ENCODE measurements around the gene WBP4. TPM values are rescaled to one million over a fixed set of nuclear protein-coding genes. Genes with fewer than 3 reads are reported as not detected.

The WBP4 gene
- total and polyA plus RNA-seq, 9 of the 15 experiments (the other 6 are each of a cell fraction or from before 2014, with no cell fraction given): 5.5 to 12.2 (median 7.9) TPM

DNA sequence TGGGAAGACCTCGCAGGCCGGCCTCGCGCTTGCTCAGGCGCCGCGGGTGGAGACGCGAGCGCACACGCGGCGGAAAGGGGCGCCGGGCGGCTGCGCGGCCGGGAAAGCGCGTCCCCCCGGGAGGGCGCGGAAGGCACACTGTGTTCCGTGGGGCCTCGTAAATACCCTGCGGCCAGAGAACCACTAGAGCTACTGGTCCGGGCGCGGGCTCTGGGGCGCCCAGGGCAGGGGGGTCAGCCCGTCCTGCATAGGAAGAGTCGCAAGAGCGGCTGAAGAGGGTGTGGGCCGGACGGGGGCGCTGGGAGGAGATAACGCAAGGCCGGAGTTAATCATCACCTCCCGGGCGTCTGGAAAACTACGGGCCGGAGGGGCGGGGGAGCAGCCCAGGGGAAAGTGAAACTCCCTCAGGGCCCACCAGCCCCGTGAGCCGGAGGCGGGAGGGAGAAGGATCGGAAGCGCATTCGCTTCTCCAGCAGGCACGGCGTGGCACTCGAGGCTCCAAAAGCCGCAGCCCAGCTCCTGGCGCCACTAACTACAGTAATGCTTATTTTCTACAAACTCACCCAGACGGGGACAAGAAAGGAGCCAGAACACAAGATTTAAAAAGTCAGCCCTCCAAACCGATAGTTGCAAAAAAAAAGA is 1.1 kb upstream of the WBP4 start (continued):
- TF ChIP-seq BRD4 (IDR thresholded peaks at IDR 0.05) (no peak; the same call in 1 of the 2 replicates), GATAD2A (IDR thresholded peaks at IDR 0.05) (peak; percentile 41; the same call in 1 of the 2 replicates), MTA2 (IDR thresholded peaks at IDR 0.05; ENCODE audit: low read depth) (no peak), ILK (tag; IDR thresholded peaks at IDR 0.05; ENCODE audit: borderline replicate concordance, low read depth) (no peak), U2AF1 (optimal IDR thresholded peaks at IDR 0.05; ENCODE audit: low read depth, low read length) (no peak), NBN (IDR thresholded peaks at IDR 0.05; ENCODE audit: low read depth) (peak; percentile 70), JUN (IDR thresholded peaks at IDR 0.05; ENCODE audit: borderline replicate concordance, low read depth, low read length) (peak; percentile 6; the same call in 1 of the 2 replicates), JUN (CRISPR knock-in tag; IDR thresholded peaks at IDR 0.05; ENCODE audit: borderline replicate concordance) (no peak), MBD2 (IDR thresholded peaks at IDR 0.05; ENCODE audit: borderline replicate concordance, low read depth) (no peak), KLF16 (IDR thresholded peaks at IDR 0.05) (0 out of 2 replicates have a peak, but pooled peaks have one; percentile 3), ZNF551 (CRISPR knock-in tag; IDR thresholded peaks at IDR 0.05) (no peak), NRF1 (conservative IDR thresholded peaks at IDR 0.05 in 1 of 2, IDR thresholded peaks at IDR 0.05 in 1 of 2) (peak; percentile 87 to 88), SIX5 (IDR thresholded peaks at IDR 0.05; ENCODE audit: borderline replicate concordance in 1 of 2, insufficient read depth in 1 of 2, low read depth in 1 of 2, low read length in 2 of 2) (no peak), ARID1B (IDR thresholded peaks at IDR 0.05) (peak; percentile 57), POLR2AphosphoS5 (IDR thresholded peaks at IDR 0.05; ENCODE audit: control insufficient read depth, insufficient read depth, low read depth, low read length) (no peak), CTBP1 (IDR thresholded peaks at IDR 0.05; ENCODE audit: borderline replicate concordance) (peak; percentile 69), ZNF583 (CRISPR knock-in tag; IDR thresholded peaks at IDR 0.05) (no peak), SAFB (IDR thresholded peaks at IDR 0.05; ENCODE audit: borderline replicate concordance, low read depth, low read length) (peak; percentile 63; the same call in 1 of the 2 replicates), PCBP1 (IDR thresholded peaks at IDR 0.05; ENCODE audit: low read depth, low read length, poor library complexity, severe bottlenecking) (peak; percentile 54), ZFX (CRISPR knock-in tag; IDR thresholded peaks at IDR 0.05) (peak; percentile 89)
- TF ChIP-seq, protein P1, sequence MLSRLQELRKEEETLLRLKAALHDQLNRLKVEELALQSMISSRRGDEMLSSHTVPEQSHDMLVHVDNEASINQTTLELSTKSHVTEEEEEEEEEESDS (CRISPR knock-in tag; IDR thresholded peaks at IDR 0.05): no peak
- TF ChIP-seq, protein P2, sequence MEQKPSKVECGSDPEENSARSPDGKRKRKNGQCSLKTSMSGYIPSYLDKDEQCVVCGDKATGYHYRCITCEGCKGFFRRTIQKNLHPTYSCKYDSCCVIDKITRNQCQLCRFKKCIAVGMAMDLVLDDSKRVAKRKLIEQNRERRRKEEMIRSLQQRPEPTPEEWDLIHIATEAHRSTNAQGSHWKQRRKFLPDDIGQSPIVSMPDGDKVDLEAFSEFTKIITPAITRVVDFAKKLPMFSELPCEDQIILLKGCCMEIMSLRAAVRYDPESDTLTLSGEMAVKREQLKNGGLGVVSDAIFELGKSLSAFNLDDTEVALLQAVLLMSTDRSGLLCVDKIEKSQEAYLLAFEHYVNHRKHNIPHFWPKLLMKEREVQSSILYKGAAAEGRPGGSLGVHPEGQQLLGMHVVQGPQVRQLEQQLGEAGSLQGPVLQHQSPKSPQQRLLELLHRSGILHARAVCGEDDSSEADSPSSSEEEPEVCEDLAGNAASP (IDR thresholded peaks at IDR 0.05): no peak
- TF ChIP-seq, protein P3, sequence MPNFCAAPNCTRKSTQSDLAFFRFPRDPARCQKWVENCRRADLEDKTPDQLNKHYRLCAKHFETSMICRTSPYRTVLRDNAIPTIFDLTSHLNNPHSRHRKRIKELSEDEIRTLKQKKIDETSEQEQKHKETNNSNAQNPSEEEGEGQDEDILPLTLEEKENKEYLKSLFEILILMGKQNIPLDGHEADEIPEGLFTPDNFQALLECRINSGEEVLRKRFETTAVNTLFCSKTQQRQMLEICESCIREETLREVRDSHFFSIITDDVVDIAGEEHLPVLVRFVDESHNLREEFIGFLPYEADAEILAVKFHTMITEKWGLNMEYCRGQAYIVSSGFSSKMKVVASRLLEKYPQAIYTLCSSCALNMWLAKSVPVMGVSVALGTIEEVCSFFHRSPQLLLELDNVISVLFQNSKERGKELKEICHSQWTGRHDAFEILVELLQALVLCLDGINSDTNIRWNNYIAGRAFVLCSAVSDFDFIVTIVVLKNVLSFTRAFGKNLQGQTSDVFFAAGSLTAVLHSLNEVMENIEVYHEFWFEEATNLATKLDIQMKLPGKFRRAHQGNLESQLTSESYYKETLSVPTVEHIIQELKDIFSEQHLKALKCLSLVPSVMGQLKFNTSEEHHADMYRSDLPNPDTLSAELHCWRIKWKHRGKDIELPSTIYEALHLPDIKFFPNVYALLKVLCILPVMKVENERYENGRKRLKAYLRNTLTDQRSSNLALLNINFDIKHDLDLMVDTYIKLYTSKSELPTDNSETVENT (CRISPR knock-in tag; IDR thresholded peaks at IDR 0.05): no peak
- TF ChIP-seq, protein P4, sequence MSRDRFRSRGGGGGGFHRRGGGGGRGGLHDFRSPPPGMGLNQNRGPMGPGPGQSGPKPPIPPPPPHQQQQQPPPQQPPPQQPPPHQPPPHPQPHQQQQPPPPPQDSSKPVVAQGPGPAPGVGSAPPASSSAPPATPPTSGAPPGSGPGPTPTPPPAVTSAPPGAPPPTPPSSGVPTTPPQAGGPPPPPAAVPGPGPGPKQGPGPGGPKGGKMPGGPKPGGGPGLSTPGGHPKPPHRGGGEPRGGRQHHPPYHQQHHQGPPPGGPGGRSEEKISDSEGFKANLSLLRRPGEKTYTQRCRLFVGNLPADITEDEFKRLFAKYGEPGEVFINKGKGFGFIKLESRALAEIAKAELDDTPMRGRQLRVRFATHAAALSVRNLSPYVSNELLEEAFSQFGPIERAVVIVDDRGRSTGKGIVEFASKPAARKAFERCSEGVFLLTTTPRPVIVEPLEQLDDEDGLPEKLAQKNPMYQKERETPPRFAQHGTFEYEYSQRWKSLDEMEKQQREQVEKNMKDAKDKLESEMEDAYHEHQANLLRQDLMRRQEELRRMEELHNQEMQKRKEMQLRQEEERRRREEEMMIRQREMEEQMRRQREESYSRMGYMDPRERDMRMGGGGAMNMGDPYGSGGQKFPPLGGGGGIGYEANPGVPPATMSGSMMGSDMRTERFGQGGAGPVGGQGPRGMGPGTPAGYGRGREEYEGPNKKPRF (IDR thresholded peaks at IDR 0.05; ENCODE audit: low read depth, low read length): no peak

Measured in K562 (cell line).